Activated CD4-positive, alpha-beta T cell treated with anti-CD3 and anti-CD28 coated beads for 36 hours (primary cell): ENCODE results near the gene CEP76. TPM values are rescaled to one million over a fixed set of nuclear protein-coding genes. Genes with fewer than 3 reads are reported as not detected.
A peak's percentile ranks its signal among the peaks of the same experiment; 100 is the strongest.

Experiments used
- ATAC-seq: fragments of 200-7000 bp; cut with Tn5 transposase; one replicate; pipeline ENCODE4 v1.10.0; 2021; ENCODE audit warnings: mild to moderate bottlenecking, moderate library complexity
- CTCF ChIA-PET: fragments of 350-600 bp; sonication (Branson Sonifier 250); formaldehyde crosslinking; loops from one replicate; lab custom pipeline; 2021; ENCODE audit warnings: antibody characterized with exemption; lab: Charles Lee
- POLR2A ChIA-PET: fragments of 350-600 bp; sonication (Branson Sonifier 250); formaldehyde crosslinking; loops from one replicate; lab custom pipeline; 2021; ENCODE audit warnings: antibody characterized with exemption, inconsistent platforms; lab: Charles Lee
- DNase-seq: peaks from one replicate; pipeline ENCODE4 v3.0.0-alpha.2; 2020
- H3K27ac Mint-ChIP-seq: one replicate; pipeline ENCODE4 v1.8.0; 2021; ENCODE audit warnings: mixed read lengths
- H3K27me3 Mint-ChIP-seq: one replicate; pipeline ENCODE4 v1.8.0; 2021; ENCODE audit warnings: mixed read lengths
- H3K36me3 Mint-ChIP-seq: one replicate; pipeline ENCODE4 v1.8.0; 2021; ENCODE audit warnings: low read depth, mixed read lengths
- H3K4me1 Mint-ChIP-seq: one replicate; pipeline ENCODE4 v1.8.0; 2021; ENCODE audit warnings: mixed read lengths
- H3K4me3 Mint-ChIP-seq: one replicate; pipeline ENCODE4 v1.8.0; 2021; ENCODE audit warnings: mild to moderate bottlenecking, moderate library complexity, mixed read lengths
- H3K9me3 Mint-ChIP-seq: one replicate; pipeline ENCODE4 v1.8.0; 2021; ENCODE audit warnings: low read depth, mixed read lengths
- intact Hi-C, 2 experiments: fragments of 100-400 bp; cut with DNase I in 1 of 2; cut with micrococcal nuclease in 1 of 2; formaldehyde crosslinking; loops; one replicate each; pipeline versions ENCODE4 v1.14.2 to v1.15.1; 2022 to 2024; cut with DNase I, micrococcal nuclease
- total RNA-seq, 2 experiments: library from RNA; stranded (reverse); gene quantifications; one replicate each; pipeline ENCODE4 v1.2.3, GENCODE V29; 2021

The CEP76 gene
- total RNA-seq, 2 experiments from 2014 or later = 12.5 to 13.9 TPM

DNA sequence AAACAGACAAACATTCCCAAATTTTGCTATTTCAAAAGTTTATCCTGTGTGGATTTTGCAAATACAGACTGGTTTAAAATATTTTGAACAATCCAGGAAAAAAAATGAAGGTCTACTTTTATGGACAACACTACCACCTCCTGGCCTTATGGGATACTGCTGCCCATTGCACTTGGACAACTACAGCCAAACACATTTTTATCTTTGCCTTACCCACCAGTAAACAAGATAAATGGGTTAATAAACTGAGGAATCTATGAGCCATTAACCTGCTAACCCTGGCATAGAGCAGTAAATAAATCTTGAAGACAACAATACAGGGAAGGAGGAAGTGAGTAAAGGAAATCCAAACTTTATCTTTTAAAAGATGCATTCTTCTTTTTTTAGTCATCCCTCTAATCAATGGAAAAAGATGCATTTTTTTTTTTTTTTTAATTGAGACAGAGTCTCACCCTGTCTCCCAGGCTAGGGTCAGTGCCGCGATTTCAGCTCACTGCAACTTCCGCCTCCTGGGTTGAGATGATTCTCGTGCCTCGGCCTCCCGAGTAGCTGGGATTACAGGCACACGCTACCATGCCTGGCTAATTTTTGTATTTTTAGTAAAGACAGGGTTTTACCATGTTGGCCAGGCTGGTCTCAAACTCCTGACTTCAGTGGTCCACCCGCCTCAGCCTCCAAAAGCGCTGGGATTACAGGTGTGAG lies 42.5 kb downstream of the CEP76 start:
- peak; percentile 62 for DNase-seq
- ChIA-PET CTCF (interaction anchor here (0.6 to 3.0 kb wide), 7 partner anchors 11 to 332 kb away, joined by 3 to 21 read pairs (median 7); partner anchors contain the start of gene AFG3L2), POLR2A (interaction anchor here (0.6 kb wide), 1 partner anchor 267 kb away, joined by 6 read pairs; no protein-coding TSS in a partner anchor)
- Mint-ChIP-seq H3K9me3 (no peaks in the 10 kb centered on the region), H3K4me3 (no peak overlapping the region), H3K27me3 (peaks cover 16% of the 10 kb centered on the region), H3K27ac (no peak overlapping the region), H3K36me3 (no peaks in the 10 kb centered on the region), H3K4me1 (peaks cover 14% of the 10 kb centered on the region)
- ATAC-seq = peak; percentile 27
- intact Hi-C loops = loop anchor here (1.0 to 10.0 kb wide), 6 partner anchors 119 to 675 kb away; partner anchors contain the start of genes AFG3L2 (in 1 of the 2) and IMPA2 (in 1 of the 2)

DNA sequence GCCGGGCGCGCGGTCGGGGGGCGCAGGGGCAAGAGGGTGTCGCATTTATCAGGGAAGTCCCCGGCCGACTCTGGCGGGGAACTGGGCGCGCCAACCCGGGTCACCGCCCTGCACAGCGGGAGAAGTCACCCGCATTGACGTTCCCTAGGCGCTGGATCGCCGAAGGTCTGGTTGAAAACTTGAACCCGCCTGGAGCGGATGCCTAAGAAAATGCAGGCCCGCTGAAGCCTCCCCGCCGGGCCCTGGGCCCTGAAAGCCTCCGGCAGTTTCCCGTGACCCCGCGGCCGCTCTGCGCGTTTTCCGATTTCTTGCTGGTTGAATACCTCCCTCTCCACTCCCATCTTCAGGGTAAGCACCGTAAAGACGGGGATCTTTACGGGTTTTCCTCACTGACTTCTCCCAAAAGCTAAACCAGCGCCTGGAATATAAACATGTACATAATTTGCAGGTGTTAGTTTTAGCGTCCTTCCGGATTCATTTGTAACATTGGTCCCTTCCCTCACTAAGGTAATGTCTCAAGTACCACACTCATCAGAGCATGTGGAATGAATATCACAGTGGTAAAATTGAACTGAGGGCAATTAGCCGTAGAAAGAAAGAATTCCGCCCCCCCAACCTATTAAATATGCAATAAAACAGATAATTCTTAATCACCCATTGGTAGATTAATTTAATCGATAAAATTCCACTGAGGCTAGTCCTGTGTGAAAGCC lies 43.9 kb downstream of the CEP76 start:
- Mint-ChIP-seq H3K36me3 (no peaks in the 10 kb centered on the region), H3K4me3 (peak overlapping the region; percentile 71), H3K4me1 (peaks cover 14% of the 10 kb centered on the region), H3K9me3 (no peaks in the 10 kb centered on the region), H3K27me3 (peaks cover 17% of the 10 kb centered on the region), H3K27ac (no peak overlapping the region)
- peak; percentile 55 for DNase-seq
- ChIA-PET POLR2A (no interaction called here), CTCF (interaction anchor here (0.6 to 2.8 kb wide), 7 partner anchors 16 to 950 kb away, joined by 3 to 21 read pairs (median 3); partner anchors contain the start of gene AFG3L2)
- intact Hi-C loops = loop anchor here (1.0 to 10.0 kb wide), 6 partner anchors 118 to 674 kb away; partner anchors contain the start of genes AFG3L2 (in 2 of the 2), IMPA2 (in 1 of the 2) and PRELID3A (in 1 of the 2)
- peak; percentile 42 for ATAC-seq

DNA sequence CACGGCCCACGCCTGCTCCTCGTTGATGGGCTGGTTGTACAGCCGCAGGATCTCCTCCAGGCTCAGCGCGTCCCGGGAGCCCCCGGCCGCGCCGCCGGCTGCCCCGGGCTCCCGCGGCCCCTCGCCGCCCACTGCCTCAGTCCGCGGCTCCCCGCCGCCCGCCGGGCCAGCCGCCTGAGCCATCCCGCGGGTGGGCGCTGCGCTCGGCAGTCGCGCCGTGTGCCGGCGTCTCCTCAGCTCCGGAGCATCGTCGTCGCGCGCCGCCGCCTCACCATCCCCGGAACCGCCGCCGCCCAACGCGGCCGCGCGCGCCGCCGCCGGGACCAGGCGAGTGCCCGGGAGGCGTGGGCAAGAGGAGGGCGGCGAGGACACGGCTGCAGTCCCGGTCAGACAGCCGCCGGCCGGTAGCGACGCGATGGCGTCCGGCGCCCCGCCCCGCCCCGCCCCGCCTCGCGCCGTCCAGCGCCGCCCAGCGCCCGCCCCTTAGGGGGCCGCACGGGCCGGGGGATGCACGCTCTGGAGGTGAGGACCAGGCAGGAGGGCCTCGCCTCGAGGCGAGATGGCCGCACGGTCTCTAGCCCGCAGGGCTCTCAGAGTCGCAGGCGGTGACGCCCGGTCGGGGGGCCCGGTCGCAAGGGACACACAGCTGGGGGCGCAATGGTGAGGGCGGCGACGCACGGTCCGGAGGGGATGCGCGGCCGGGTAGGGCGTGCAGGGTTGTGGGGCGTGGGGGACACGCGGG lies 44.7 kb downstream of the CEP76 start, which contains the start of gene SPIRE1:
Gene SPIRE1 (minus strand): TSS at position 424 of the 742 bp plus-strand sequence. CDS start 241 bp downstream, at position 183.
- Mint-ChIP-seq H3K4me1 (peaks cover 17% of the 10 kb centered on the region), H3K4me3 (peak within 1 kb of the TSS; percentile 71), H3K27ac (no peak within 1 kb of the TSS), H3K36me3 (no peaks in the 10 kb centered on the region), H3K27me3 (peaks cover 20% of the 10 kb centered on the region), H3K9me3 (no peaks in the 10 kb centered on the region)
- ChIA-PET POLR2A (no interaction called here), CTCF (interaction anchor here (0.6 to 2.8 kb wide), 4 partner anchors 12 to 951 kb away, joined by 3 to 21 read pairs (median 5); partner anchors contain the start of gene AFG3L2)
- DNase-seq (peak; percentile 61), ATAC-seq (peak; percentile 57)
- intact Hi-C loops = loop anchor here (1.0 to 10.0 kb wide), 7 partner anchors 45 to 673 kb away; partner anchors contain the start of genes AFG3L2 (in 2 of the 2), CEP76 (in 1 of the 2), IMPA2 (in 1 of the 2) and PRELID3A (in 1 of the 2)

DNA sequence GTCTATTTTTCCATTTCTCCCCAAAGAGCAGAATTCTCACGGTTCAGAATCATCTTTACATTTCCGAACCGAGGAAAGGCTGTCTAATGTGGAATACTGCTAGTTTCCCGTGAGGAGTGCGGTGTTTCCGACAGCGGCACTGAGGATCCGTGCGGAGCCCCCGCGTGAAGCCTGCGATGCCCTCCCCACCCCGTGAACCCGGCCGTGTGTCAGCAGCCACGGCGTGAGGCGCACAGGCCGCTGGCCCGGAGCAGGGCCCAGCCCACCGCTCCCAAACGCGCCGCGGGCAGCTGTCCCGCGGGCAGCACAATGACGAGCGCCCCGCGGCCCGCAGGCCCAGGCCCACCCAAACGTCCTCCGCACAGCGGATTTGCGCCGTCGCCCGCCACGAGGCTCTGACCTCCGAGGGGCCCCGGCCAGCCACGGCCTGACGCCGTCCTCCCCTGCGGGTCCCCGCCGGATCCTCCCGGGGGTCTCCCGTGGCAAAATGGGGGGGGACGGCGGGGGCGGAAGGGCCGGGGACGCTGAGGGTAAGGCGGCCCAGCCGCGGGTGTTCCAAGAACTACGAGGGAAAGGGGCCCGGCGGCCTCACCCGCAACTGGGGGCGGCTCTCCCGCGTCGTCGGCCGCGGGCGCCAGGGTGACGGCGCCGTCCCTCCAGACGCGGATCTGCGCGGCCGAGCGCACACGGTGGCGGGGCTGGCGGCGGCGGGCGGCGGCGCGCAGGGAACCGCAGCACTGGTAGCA lies 45.4 kb downstream of the CEP76 start:
- CTCF ChIA-PET = interaction anchor here (1.0 to 2.8 kb wide), 2 partner anchors 12 to 265 kb away, joined by 3 to 21 read pairs; no protein-coding TSS in a partner anchor
- POLR2A ChIA-PET = no interaction called here

DNA sequence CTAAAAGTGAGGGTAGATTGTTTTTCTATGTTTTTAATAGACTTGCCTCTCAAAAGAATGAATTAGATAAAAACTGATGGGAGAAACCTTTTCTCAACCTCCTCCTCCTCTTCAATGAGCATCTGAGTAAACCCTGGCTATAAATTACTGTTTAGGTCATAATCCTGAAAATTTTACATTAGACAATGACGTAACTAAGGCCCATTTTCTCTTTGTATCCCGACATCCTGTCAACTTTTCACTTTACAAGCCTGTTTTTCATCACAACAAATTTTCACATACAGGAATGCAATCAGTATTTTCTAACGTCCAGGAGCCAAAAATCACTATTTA lies 46.0 kb downstream of the CEP76 start:
- Mint-ChIP-seq H3K27ac (no peak overlapping the region), H3K27me3 (peaks cover 22% of the 10 kb centered on the region), H3K4me3 (peak overlapping the region; percentile 65), H3K9me3 (no peaks in the 10 kb centered on the region), H3K4me1 (peaks cover 22% of the 10 kb centered on the region), H3K36me3 (no peaks in the 10 kb centered on the region)
- no peak for ATAC-seq
- ChIA-PET CTCF (no interaction called here), POLR2A (no interaction called here)
- intact Hi-C loops = loop anchor here (2.0 to 10.0 kb wide), 4 partner anchors 46 to 672 kb away; partner anchors contain the start of genes AFG3L2 (in 1 of the 2), CEP76 (in 1 of the 2), IMPA2 (in 1 of the 2) and PSMG2 (in 1 of the 2)
- no peak for DNase-seq

More for the DNA sequence above, 45.4 kb downstream of the CEP76 start:
- Mint-ChIP-seq H3K27me3 (peaks cover 20% of the 10 kb centered on the region), H3K9me3 (no peaks in the 10 kb centered on the region), H3K27ac (no peak overlapping the region), H3K36me3 (no peaks in the 10 kb centered on the region), H3K4me3 (peak overlapping the region; percentile 65), H3K4me1 (peaks cover 22% of the 10 kb centered on the region)
- peak; percentile 52 for ATAC-seq
- intact Hi-C loops = loop anchor here (2.0 to 10.0 kb wide), 4 partner anchors 46 to 672 kb away; partner anchors contain the start of genes AFG3L2 (in 1 of the 2), CEP76 (in 1 of the 2), IMPA2 (in 1 of the 2) and PSMG2 (in 1 of the 2)
- DNase-seq = peak; percentile 60

DNA sequence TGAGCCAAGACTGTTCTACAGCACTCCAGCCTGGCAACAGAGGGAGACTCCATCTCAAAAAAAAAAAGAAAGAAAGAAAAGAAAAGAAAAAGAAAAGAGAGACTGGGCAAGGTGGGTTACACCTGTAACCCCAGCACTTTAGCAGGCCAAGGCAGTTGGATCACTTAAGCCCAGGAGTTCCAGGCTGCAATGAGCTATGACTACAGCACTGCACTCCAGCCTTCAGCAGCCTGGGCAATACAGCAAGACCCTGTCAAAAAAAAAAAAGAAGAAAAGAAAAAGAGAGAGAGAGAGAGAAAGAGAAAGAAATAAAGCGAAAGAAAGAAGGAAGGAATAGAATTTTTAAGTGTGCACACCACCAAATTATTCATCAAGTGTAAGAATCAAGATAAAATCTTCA lies 47.6 kb downstream of the CEP76 start:
- H3K27me3 Mint-ChIP-seq = peaks cover 22% of the 10 kb centered on the region
- POLR2A ChIA-PET = no interaction called here

DNA sequence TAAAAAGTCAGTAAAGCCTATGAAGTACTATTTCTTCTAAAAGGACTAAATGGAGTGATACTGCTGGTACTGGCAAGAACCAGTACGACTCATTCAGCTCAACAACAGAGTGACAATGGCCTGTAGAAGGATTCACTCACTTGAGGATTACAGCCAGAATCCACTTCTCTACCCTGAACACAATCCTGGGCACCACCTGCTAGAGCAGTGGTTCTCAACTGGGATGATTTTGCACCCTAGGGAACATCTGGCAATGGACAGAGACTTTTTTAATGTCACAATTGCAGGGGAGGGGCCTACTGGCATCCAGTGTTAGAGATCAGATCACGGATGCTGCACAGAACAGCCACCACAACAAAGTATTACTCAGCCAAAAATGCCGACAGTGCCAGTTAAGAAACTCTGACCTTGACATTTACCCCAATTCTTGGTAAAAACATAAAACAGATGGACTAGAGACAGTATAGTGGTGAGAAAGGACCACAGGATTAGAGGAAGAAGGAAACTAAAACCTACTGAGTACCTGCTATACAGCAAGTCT lies 49.6 kb downstream of the CEP76 start:
- Mint-ChIP-seq H3K27me3 (peaks cover 18% of the 10 kb centered on the region), H3K36me3 (no peaks in the 10 kb centered on the region), H3K4me3 (no peak overlapping the region), H3K9me3 (no peaks in the 10 kb centered on the region), H3K4me1 (peaks cover 21% of the 10 kb centered on the region), H3K27ac (no peak overlapping the region)
- DNase-seq (peak; percentile 38), ATAC-seq (peak; percentile 62)
- ChIA-PET CTCF (no interaction called here), POLR2A (no interaction called here)
- intact Hi-C loops = loop anchor here (5.0 to 10.0 kb wide), 2 partner anchors 111 to 668 kb away; partner anchors contain the start of gene IMPA2 (in 1 of the 2)

More for the DNA sequence above, 47.6 kb downstream of the CEP76 start:
- Mint-ChIP-seq H3K9me3 (no peaks in the 10 kb centered on the region), H3K4me3 (no peak overlapping the region), H3K4me1 (peaks cover 24% of the 10 kb centered on the region), H3K27ac (no peak overlapping the region), H3K36me3 (no peaks in the 10 kb centered on the region)
- CTCF ChIA-PET = interaction anchor here (0.6 to 1.3 kb wide), 2 partner anchors 111 to 920 kb away, joined by 3 read pairs; no protein-coding TSS in a partner anchor
- DNase-seq (no peak), ATAC-seq (no peak)
- intact Hi-C loops = loop anchor here (5.0 to 10.0 kb wide), 4 partner anchors 113 to 670 kb away; partner anchors contain the start of genes AFG3L2 (in 1 of the 2) and IMPA2 (in 1 of the 2)

DNA sequence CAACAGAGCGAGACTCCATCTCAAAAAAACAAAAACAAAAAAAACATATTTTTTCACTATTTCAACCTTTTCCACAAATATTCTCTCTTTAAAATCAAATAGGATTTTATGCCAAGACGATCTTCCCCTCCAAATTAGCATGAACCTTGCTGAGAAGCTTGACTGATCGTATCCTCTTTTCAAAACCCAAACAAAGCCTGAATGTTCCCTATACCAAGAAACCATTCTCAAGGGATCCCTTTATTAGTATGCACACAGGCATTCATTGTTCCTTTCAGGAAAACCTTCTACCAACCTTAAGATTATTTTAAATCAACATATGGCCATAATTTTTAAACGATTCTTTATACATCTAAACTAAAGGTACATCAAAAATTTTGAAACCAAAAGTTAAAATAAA lies 50.9 kb downstream of the CEP76 start:
- intact Hi-C loops = loop anchor here (5.0 to 10.0 kb wide), 2 partner anchors 109 to 667 kb away; partner anchors contain the start of gene IMPA2 (in 1 of the 2)
- ChIA-PET CTCF (no interaction called here), POLR2A (no interaction called here)
- no peaks in the 10 kb centered on the region for H3K36me3 Mint-ChIP-seq
- no peak for ATAC-seq
- no peak for DNase-seq
- no peak overlapping the region for H3K27ac Mint-ChIP-seq
- H3K27me3 Mint-ChIP-seq = peaks cover 17% of the 10 kb centered on the region
- H3K9me3 Mint-ChIP-seq = no peaks in the 10 kb centered on the region
- no peak overlapping the region for H3K4me3 Mint-ChIP-seq
- peaks cover 18% of the 10 kb centered on the region for H3K4me1 Mint-ChIP-seq

DNA sequence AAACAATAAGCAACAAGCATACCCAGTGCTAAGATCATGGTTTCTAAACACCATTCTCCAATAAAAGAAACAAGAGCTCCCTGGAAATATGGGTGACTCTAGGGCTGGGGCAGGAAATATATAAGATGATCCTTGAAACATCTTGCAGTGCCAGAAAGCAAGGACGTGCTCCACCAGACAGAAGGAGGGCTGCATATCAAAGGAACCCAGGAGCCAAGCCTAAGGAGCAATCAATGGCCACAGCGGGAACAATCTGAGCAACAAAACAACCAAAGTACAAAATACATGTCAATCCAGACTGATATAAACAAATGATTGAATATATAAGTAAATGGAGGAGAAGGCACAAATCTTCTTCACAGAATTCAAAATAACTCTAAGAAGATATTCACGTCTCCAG lies 54.8 kb downstream of the CEP76 start:
- Mint-ChIP-seq H3K4me1 (peaks cover 6% of the 10 kb centered on the region), H3K4me3 (no peak overlapping the region), H3K9me3 (no peaks in the 10 kb centered on the region), H3K36me3 (no peaks in the 10 kb centered on the region), H3K27ac (no peak overlapping the region), H3K27me3 (peaks cover 8% of the 10 kb centered on the region)
- ATAC-seq (no peak), DNase-seq (no peak)
- ChIA-PET CTCF (interaction anchor here (1.1 kb wide), 1 partner anchor 17 kb away, joined by 3 read pairs; no protein-coding TSS in a partner anchor), POLR2A (no interaction called here)
- intact Hi-C loops = no loop called here
